Fibroblast of the conjunctiva (primary cell): ENCODE results near the gene APOL4.
"Not testable (repeated sequence)": the region's sequence is repeated elsewhere in the genome, so short reads cannot be mapped to it uniquely, and the experiment has no call there.

Experiments
- DNase-seq: peaks from one replicate; pipeline ENCODE4 v3.0.0-alpha.2; 2010; ENCODE audit warnings: low read depth

The APOL4 gene

GRCh38 chr22:36206255-36206654, 4.6 kb upstream of the APOL4 start:
- no peak for DNase-seq

GRCh38 chr22:36205573-36205972, 4.0 kb upstream of the APOL4 start:
- not testable (repeated sequence) for DNase-seq

DNA sequence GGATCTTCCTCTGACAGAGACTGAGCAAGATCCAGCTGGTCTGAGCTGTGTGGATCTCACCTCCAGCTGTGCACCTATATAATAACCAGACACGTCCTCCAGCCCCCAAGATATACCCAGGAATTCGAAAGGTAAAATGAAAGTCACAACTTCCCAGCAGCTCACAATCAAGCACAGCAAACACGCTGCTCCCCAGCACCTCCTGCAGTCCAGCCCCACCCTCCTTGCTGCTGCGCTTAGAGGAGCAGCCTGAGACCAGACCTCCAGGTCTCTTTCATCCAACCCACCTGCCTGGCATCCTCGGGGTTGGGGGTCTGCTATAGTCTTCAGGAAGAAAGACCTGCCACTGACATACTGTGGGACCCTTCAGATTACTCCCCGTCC, 3.0 kb upstream of the APOL4 start:
- DNase-seq = no peak

DNA sequence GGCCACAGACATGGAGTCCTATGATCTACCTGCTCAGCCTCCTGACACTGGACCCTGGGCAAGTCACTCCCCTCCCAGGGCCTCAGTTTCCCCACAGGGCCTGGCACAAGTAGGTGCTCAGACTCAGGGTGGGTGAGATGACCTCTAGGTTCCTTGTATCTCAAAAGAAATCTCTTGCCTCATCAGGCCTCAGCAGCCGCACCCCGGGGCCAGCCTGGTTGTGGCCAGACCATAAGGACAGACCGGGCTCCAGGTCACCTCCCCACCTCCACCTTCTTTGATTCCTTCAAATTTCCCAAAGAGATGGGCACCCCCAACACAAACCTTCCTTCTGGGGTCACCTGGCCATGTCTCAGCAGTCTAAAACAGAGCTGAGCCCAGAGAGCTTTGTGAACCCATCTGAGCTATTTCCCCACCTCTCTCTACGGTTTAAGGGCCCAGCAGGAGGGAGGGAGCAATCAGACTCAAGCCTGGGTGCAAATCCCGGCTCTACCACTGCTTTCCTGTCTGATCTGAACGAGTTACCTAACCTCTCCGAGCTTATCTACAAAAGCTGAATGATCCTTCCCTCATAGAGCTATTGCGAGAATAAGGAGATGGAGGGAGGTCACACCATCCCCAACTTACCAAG, 2.5 kb upstream of the APOL4 start:
- DNase-seq = no peak

GRCh38 chr22:36203441-36203840, 1.8 kb upstream of the APOL4 start:
- DNase-seq = not testable (repeated sequence)

DNA sequence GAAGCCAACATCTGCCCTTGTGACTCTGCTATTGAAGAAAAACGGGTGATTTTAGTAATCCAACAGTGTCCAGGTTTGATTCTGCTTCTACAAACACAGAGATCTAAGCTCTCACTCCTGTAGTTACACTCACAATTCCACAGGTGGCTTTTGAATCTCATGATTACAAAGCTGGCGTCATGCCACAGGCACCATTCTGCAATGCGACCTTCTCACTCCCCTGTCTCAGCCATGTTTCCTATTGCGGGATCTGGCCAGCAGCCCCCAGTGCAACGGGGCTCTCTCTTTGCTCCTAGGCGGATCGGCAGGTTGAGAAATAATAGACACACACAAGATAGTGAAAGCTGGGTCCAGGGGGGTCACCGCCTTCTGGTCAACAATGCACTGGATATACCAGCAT, 1.3 kb upstream of the APOL4 start:
- DNase-seq = not testable (repeated sequence)

GRCh38 chr22:36201025-36201424, 584 bp downstream of the APOL4 start:
- not testable (repeated sequence) for DNase-seq

DNA sequence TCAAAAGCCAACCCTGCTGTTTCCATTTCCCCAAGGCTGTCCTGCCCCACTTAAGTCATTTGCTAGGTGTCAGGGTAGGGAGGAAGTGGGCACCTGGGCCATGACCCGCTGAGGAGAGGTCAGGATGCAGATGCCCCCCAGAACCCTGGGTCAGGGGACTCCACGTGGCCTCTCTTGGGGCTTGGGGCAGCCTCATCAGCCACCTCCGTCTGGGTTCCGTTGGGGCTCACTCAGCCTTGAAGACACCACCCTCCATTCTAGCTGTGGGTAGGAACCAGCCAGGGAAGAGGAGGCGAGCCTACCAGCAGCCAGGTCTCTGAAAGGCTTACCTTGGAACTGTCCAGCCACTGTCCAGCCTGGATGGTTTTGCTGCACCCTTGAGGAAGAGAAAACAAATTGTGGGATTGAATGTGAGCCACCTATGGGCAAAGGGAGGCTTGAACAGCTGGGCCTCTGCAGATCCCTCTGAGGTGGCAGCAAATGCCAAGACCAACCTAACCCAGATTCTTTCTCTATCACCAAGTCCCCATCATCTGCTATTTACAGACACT, 2.5 kb downstream of the APOL4 start:
- DNase-seq = no peak

DNA sequence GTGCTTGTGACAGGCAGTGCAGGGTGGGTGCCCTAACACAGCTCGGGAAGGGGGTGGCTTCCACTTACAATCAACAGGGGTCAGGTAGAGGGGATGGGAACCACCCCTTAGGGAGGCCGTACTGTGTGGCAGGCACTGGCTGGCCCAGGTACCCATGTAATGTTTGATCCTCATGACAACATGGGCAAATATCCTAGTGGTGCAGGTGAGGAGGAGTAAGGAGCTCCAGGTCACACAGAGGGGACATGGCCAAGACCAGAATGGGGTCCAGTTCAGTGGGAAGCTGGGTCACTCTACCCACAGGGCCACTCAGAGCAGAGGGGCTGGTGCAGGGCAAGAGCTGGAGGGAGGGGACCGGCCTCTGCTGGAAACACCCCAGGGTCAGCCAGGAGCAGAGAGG, 3.1 kb downstream of the APOL4 start:
- DNase-seq = no peak

DNA sequence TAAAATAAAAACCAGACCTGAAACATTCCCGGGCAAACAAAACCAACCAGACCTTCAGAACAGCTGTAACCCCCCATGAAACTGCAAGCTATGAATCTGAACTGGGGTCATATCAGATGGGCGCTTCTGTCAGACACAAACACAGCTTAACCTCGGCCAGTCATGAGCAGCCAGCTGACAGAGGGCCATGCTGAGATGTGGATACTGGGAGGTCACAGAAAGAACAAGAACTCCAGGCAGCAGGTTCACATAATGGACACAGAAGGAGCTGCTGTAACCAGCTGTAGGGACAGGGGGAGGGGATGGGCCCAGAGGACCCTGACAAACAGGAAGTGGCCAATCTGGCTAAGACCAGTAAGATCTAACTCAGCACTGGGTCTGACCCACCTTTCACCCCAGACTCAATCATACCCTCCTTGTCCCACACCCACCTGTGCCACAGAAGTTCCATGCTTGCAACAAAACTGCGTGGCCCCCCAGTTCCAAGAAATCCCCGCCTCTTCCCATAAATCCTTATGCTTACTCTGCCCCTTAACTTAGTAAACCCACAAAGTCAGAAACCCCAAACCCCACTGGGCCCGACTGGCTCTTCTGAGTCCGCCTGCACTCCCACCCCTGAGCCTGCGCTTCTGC, 4.0 kb downstream of the APOL4 start:
- DNase-seq = no peak

DNA sequence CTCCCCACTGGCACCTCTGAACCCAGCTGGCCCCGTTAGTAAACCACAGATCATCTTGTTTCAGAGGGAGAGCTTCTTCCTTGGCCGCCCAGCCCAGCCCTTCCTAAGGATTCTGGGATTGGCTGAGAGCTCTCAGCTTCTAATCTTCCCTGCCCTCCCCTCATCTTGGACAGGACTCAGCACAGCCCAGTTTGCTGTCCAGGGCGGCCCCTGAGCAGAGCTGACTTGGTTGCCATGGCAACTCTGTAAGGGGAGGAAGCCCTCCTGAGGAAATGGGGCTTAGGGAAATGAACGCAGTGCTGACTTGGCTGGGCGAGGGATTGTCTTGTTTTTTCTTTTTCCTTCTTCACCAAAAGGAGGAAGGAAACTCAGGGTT, 4.6 kb downstream of the APOL4 start:
- DNase-seq = peak; percentile 66

DNA sequence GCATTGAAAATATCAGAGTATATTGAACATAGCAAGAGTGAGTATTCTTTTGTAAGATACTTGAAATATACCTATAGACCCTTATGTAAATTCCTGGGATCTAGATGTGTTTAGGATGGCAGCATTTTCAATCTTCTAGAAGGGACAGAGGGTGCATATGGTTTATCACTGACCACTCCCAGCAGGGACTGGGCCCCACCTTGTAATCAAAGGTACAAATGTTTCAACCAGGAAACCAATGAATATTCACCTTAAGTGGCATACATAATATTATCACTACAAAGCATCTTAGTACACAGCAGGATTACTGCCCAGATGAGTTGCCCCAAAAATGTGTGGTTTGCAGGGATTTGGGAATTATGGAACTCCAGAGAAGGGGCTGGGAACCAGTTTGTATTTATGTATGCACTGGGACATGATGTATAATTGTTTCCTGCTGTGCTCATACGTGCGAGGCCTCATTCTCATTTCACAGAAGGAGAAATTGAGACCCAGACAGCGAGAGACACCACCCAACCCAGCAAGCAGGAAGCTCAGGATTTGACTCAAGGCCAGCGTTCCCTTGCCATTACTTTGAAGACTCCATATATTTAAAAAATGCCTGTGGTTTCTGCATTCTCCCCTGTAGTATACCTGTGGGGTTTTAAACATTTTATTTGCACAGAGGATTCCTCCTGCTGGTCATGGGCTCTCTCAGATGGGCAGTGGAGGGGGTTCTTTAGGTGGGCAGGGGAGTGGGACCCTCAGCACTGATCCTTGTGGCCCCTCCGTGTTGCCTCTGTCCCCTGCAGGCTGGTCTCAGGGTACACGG, 5.2 kb downstream of the APOL4 start:
- DNase-seq = no peak

DNA sequence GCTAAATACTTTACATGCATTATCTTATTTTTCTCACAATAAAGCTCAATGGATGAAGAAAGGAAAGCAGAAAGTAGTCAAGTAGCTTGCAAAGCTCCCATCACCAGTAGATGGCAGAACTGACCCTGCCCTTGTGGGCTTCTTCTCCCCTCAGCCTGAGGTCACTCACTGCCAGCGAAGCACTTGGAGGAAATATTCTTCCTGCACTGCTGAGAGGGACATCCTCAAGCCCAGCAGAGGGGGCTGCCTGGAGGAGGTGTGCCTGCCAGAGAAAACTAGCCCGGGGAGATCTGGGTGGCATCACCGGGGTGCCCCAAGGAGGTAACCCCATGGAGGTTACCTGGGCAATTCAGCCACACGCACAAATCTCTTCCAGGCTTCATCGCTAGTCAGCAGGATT, 6.6 kb downstream of the APOL4 start:
- DNase-seq = peak; percentile 60

GRCh38 chr22:36194385-36194784, 7.2 kb downstream of the APOL4 start:
- no peak for DNase-seq

DNA sequence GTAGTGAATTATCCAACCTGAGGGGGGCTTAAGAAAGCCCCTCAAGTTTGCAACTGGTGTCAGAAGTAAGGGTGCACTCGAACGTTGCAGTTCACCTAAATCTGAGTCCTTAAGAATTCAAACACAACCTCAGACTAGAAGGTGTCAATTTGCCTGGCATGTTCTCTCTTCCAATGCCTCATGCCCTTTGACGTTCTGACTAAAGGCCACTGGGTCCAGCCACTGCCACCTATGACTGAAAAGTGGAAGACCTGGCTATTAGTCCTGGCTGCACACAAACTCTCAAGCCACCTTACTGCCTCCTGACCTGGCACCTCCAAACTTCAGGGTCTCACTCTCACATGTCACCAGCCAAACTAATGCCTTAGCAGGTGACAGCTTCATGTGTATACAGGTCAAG, 8.0 kb downstream of the APOL4 start:
- no peak for DNase-seq

GRCh38 chr22:36193171-36193570, 8.4 kb downstream of the APOL4 start:
- no peak for DNase-seq

DNA sequence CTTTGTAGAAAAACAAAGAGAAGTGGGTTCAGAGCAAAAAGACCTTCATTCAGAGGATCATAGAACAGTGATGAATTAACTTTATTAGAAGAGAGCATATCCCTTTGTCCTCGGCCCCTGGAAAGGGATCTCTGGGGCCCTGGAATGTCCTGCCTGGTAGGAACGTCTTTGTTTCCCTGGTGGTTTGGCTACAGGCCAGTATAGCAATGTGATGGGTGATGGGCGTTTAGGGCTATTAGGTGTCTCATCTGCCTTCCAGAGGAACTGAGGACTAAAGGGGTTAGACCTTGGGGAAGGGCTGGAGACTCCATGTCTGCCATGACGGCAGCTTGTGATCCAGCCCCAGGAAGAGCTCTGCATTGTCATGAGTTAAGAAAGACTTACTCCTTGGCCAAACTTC, 9.1 kb downstream of the APOL4 start:
- no peak for DNase-seq

DNA sequence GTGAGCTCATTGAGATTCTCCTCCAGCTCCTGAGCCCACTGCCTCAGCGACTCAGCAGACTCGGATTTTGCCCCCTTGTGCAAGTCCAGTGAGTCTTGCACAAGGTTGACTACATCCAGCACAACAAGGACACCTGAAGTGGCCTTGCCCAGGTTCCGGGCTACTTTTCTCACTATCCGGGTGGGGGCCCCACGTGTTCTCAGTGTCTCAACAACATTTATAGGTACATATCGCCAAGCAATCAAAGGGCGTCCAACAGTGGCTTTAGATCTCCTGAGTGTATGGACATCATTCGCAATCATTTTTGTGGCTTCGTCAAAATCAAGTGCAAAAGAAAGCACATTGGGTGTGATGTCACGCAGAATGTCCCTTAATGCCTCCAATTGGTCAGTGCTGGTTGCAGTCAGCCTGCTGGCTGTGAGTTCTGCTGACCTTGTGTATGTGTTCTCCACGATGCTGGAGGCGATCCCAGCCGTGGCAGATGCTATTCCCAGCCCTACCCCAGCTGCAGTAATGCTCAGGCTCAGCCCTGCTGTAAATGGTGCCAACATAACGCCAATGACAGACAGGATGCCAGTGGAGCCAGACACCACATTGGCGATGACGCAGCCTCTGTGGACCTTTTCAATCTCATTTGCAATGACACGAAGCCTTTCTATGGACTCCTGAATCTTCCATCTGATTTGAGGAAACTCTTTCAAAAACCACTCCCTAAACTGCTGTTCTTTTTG, 10.3 kb downstream of the APOL4 start:
- DNase-seq = no peak

DNA sequence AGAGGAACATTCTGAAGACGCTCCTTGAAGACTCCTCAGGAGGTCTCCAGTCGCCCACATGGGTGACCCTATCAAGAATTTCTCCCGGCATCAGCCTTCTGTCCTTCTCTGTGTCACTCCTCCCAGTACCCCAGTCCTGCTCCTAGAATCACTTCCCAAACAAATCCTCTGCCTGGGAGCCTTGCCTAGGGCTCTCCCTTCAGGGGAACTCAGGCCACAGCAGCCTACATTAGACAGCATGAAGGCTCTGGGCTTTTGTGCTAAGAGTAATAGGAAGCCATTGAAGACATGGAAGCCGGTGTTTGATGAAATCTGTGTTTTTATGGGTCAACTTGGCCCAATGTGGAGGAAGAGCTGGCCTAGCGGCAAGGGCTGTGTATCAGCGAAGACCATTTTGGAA, 13.7 kb downstream of the APOL4 start:
- not testable (repeated sequence) for DNase-seq

- DNase-seq = no peak
Measured at GRCh38 chr22:36185828-36186624, 15.6 kb downstream of the APOL4 start.

- DNase-seq = no peak
Measured at GRCh38 chr22:36184433-36185025, 17.1 kb downstream of the APOL4 start.
